HCT116 (cell line): ENCODE data around the gene SLC13A3. TPM values are rescaled to one million over a fixed set of nuclear protein-coding genes. Genes with fewer than 3 reads are reported as not detected.

Source experiments
- ATAC-seq: fragments of 200-7000 bp; cut with Tn5 transposase; 2 replicates; pipeline ENCODE4 v1.9.1; 2020; ENCODE audit warnings: mild to moderate bottlenecking, moderate library complexity
- BruUV-seq: library from RNA; stranded (reverse); fragments of 400-500 nt; replicated peaks from 2 replicates; lab custom pipeline; 2021; lab: Mats Ljungman, UMichigan
- CTCF ChIA-PET: fragments of 300-600 bp; sonication (Branson Sonifier 250); formaldehyde crosslinking; loops from one replicate; lab custom pipeline; 2021; ENCODE audit warnings: antibody characterized with exemption; lab: Charles Lee
- POLR2A ChIA-PET: fragments of 300-600, 350-600 bp; sonication (Branson Sonifier 250); formaldehyde crosslinking; loops from one replicate; lab custom pipeline; 2021; ENCODE audit warnings: antibody characterized with exemption; lab: Charles Lee
- RAD21 ChIA-PET, 2 experiments: fragments of 300-600 bp; sonication (Branson Sonifier 250); formaldehyde crosslinking; loops; one replicate each; lab custom pipeline; 2023; ENCODE audit warnings: low total read pairs in 2 of 2; ENCODE audit not compliant: uncharacterized antibody in 2 of 2, unreplicated experiment in 2 of 2, low non-redundant PET in 1 of 2; lab: Charles Lee
- DNase-seq: peaks from one replicate; pipeline ENCODE4 v3.0.0-alpha.2; 2010; ENCODE audit warnings: low read depth, low spot score
- H2AFZ ChIP-seq: fragments of 200-600 bp; shearing (Covaris generic), sonication (generic); 2 replicates; pipeline ENCODE4 v1.6.1; 2017; ENCODE audit warnings: low read depth, mixed run types, mixed read lengths, antibody characterized with exemption, low read length; ENCODE audit not compliant: poor library complexity, severe bottlenecking
- H3K27ac ChIP-seq: 2 replicates; pipeline ENCODE4 v1.5.1; 2012; ENCODE audit warnings: low read depth, low read length
- H3K27me3 ChIP-seq: fragments of 200-600 bp; sonication (generic); 2 replicates; pipeline ENCODE4 v1.6.1; 2016; ENCODE audit warnings: mixed run types, low read length, mixed read lengths; ENCODE audit not compliant: insufficient read depth
- H3K36me3 ChIP-seq, 2 experiments: fragments of 200-500 bp in 1 of 2; fragments of 200-600 bp in 1 of 2; sonication (Bioruptor generic) in 1 of 2; sonication (generic) in 1 of 2; 2 replicates each; pipeline versions ENCODE4 v1.5.1 to v1.6.1; 2014 to 2016; ENCODE audit warnings: low read length in 2 of 2, inconsistent platforms in 1 of 2, mixed read lengths in 1 of 2, mixed run types in 1 of 2; ENCODE audit not compliant: insufficient read depth in 2 of 2, control insufficient read depth in 1 of 2
- H3K4me1 ChIP-seq, 2 experiments: fragments of 200-600 bp in 1 of 2; sonication (generic) in 1 of 2; 2 replicates each; pipeline versions ENCODE4 v1.5.1 to v1.6.1; 2012 to 2017; ENCODE audit warnings: low read length in 2 of 2, inconsistent platforms in 1 of 2, mild to moderate bottlenecking in 1 of 2, mixed read lengths in 1 of 2, mixed run types in 1 of 2, moderate library complexity in 1 of 2; ENCODE audit not compliant: insufficient read depth in 2 of 2, control insufficient read depth in 1 of 2
- H3K4me2 ChIP-seq: fragments of 200-600 bp; sonication (generic); 2 replicates; pipeline ENCODE4 v1.6.1; 2017; ENCODE audit warnings: mixed run types, low read length, mixed read lengths
- H3K4me3 ChIP-seq, 2 experiments: fragments of 200-600 bp in 1 of 2; sonication (generic) in 1 of 2; replicated peaks in 1 of 2; 2 replicates each; pipeline ENCODE4 v1.5.1; 2011 to 2016; ENCODE audit warnings: low read length in 2 of 2, control low read depth in 1 of 2, low read depth in 1 of 2, mild to moderate bottlenecking in 1 of 2, mixed read lengths in 1 of 2, mixed run types in 1 of 2
- H3K79me2 ChIP-seq: fragments of 200-600 bp; sonication (generic); 2 replicates; pipeline ENCODE4 v1.6.1; 2017; ENCODE audit warnings: mild to moderate bottlenecking, mixed run types, low read length, moderate library complexity, mixed read lengths; ENCODE audit not compliant: insufficient read depth
- H3K9ac ChIP-seq: fragments of 200-600 bp; sonication (generic); 2 replicates; pipeline ENCODE4 v1.6.1; 2016; ENCODE audit warnings: low read length, mixed read lengths
- H3K9me2 ChIP-seq: fragments of 200-600 bp; sonication (generic), shearing (Covaris generic); 2 replicates; pipeline ENCODE4 v1.6.1; 2017; ENCODE audit warnings: mixed run types, mild to moderate bottlenecking, moderate library complexity; ENCODE audit not compliant: insufficient read depth
- H3K9me3 ChIP-seq, 2 experiments: fragments of 200-500 bp in 1 of 2; fragments of 200-600 bp in 1 of 2; sonication (Bioruptor generic) in 1 of 2; sonication (generic) in 1 of 2; 2 replicates each; pipeline ENCODE4 v1.6.1; 2014 to 2017; ENCODE audit warnings: low read length in 2 of 2, mixed read lengths in 2 of 2, inconsistent platforms in 1 of 2, low read depth in 1 of 2, mild to moderate bottlenecking in 1 of 2, mixed run types in 1 of 2, moderate library complexity in 1 of 2; ENCODE audit not compliant: control insufficient read depth in 1 of 2, insufficient read depth in 1 of 2
- H4K20me1 ChIP-seq: fragments of 200-600 bp; sonication (generic), shearing (Covaris generic); 2 replicates; pipeline ENCODE4 v1.6.1; 2017; ENCODE audit warnings: mixed run types, mild to moderate bottlenecking, moderate library complexity; ENCODE audit not compliant: insufficient read depth
- CBX3 ChIP-seq: IDR thresholded peaks from 2 replicates; pipeline ENCODE4 v1.6.1; 2012; ENCODE audit warnings: low read depth
- EGR1 ChIP-seq: IDR thresholded peaks from 2 replicates; pipeline ENCODE4 v1.6.1; 2012; ENCODE audit warnings: low read depth
- ELF1 ChIP-seq: IDR thresholded peaks from 2 replicates; pipeline ENCODE4 v1.6.1; 2012; ENCODE audit warnings: low read depth, borderline replicate concordance
- EZH2 ChIP-seq: fragments of 200-600 bp; sonication (generic); IDR thresholded peaks from 2 replicates; pipeline ENCODE4 v1.6.1; 2017; ENCODE audit warnings: antibody characterized with exemption, mixed run types
- JUND ChIP-seq: IDR thresholded peaks from 2 replicates; pipeline ENCODE4 v1.6.1; 2012
- POLR2AphosphoS5 ChIP-seq: IDR thresholded peaks from 2 replicates; pipeline ENCODE4 v1.6.1; 2011; ENCODE audit warnings: mild to moderate bottlenecking, low read depth, low read length, moderate library complexity
- RAD21 ChIP-seq: IDR thresholded peaks from 2 replicates; pipeline ENCODE4 v1.6.1; 2012; ENCODE audit warnings: low read depth, mild to moderate bottlenecking
- SIN3A ChIP-seq: IDR thresholded peaks from 2 replicates; pipeline ENCODE4 v1.6.1; 2012; ENCODE audit warnings: low read depth
- SP1 ChIP-seq: IDR thresholded peaks from 2 replicates; pipeline ENCODE4 v1.6.1; 2012; ENCODE audit warnings: low read depth
- SRF ChIP-seq: IDR thresholded peaks from 2 replicates; pipeline ENCODE4 v1.6.1; 2012; ENCODE audit warnings: low read depth
- TCF7L2 ChIP-seq: IDR thresholded peaks from 2 replicates; pipeline ENCODE4 v1.7.0; 2011; ENCODE audit warnings: borderline replicate concordance, inconsistent platforms; ENCODE audit not compliant: insufficient read depth, insufficient read length; ENCODE audit errors: extremely low read depth
- YY1 ChIP-seq: IDR thresholded peaks from 2 replicates; pipeline ENCODE4 v1.6.1; 2011; ENCODE audit warnings: low read length, low read depth, moderate library complexity, mild to moderate bottlenecking; ENCODE audit not compliant: insufficient replicate concordance; ENCODE audit errors: extremely low read depth
- ZFX ChIP-seq: fragments of 450-650 bp; IDR thresholded peaks from 2 replicates; pipeline ENCODE4 v1.6.1; 2017
- ZNF274 ChIP-seq: fragments of 200-500 bp; sonication (Bioruptor generic); IDR thresholded peaks from 2 replicates; pipeline ENCODE4 v1.6.1; 2014; ENCODE audit warnings: mild to moderate bottlenecking, low read depth, low read length, inconsistent platforms
- intact Hi-C: fragments of 100-400 bp; cut with micrococcal nuclease; formaldehyde crosslinking; loops from 2 replicates; pipeline ENCODE4 v1.10.0; 2022
- total RNA-seq: library from RNA; stranded (reverse); gene quantifications from one replicate; pipeline ENCODE4 v1.2.1, GENCODE V29; 2021; ENCODE audit not compliant: unreplicated experiment
- TF ChIP-seq, protein P1 (sequence below), 3 experiments: fragments of 200-600 bp in 1 of 3; sonication (generic) in 1 of 3; IDR thresholded peaks in 2 of 3; conservative IDR thresholded peaks in 1 of 3; 2 replicates each; pipeline ENCODE4 v1.5.1; 2012 to 2017; ENCODE audit warnings: low read depth in 2 of 3, low read length in 2 of 3, antibody characterized with exemption in 1 of 3, borderline replicate concordance in 1 of 3, control low read depth in 1 of 3, mild to moderate bottlenecking in 1 of 3, mixed read lengths in 1 of 3, mixed run types in 1 of 3, moderate library complexity in 1 of 3; ENCODE audit not compliant: insufficient read depth in 1 of 3
- TF ChIP-seq, protein P2 (sequence below): IDR thresholded peaks from 2 replicates; pipeline ENCODE4 v1.6.1; 2012
- TF ChIP-seq, protein P3 (sequence below): IDR thresholded peaks from 2 replicates; pipeline ENCODE4 v1.6.1; 2012

The SLC13A3 gene
- total RNA-seq, 1 experiment from 2014 or later = not detected

DNA sequence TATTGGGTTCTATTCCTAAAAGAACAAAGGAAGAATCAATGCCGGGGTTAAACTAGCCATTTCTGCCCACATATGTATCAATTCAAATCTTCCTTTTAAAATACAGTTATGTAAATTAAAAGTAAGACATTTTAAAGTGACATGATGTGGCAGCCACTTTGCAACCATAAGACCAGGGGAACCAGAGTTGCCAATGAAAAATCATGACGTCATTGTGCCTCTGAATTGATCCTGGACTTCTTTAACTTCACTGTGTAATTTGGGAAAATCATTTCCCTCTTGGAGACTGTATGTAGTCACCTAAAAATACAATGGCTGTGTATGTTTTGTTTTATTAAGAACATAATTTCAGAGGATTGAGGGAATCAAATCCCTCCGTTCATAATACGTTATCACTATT, 42.2 kb downstream of the SLC13A3 start:
- RAD21 ChIA-PET = no interaction called here
- POLR2A ChIA-PET = no interaction called here
- Histone ChIP-seq H3K79me2 (no peaks in the 10 kb centered on the region), H3K9ac (no peak overlapping the region), H3K9me3 (no peaks in the 10 kb centered on the region), H3K4me2 (no peak overlapping the region), H3K4me3 (no peak overlapping the region), H3K4me1 (no peaks in the 10 kb centered on the region), H3K27ac (no peak overlapping the region), H3K36me3 (no peaks in the 10 kb centered on the region), H4K20me1 (no peaks in the 10 kb centered on the region), H2AFZ (no peak overlapping the region), H3K9me2 (no peaks in the 10 kb centered on the region), H3K27me3 (no peaks in the 10 kb centered on the region; the same call in 1 of the 2 replicates)
- intact Hi-C loops = no loop called here
- no TSS peak for BruUV-seq
- no peak for DNase-seq
- ATAC-seq = no peak
- CTCF ChIA-PET = no interaction called here
- TF ChIP-seq, protein P1, sequence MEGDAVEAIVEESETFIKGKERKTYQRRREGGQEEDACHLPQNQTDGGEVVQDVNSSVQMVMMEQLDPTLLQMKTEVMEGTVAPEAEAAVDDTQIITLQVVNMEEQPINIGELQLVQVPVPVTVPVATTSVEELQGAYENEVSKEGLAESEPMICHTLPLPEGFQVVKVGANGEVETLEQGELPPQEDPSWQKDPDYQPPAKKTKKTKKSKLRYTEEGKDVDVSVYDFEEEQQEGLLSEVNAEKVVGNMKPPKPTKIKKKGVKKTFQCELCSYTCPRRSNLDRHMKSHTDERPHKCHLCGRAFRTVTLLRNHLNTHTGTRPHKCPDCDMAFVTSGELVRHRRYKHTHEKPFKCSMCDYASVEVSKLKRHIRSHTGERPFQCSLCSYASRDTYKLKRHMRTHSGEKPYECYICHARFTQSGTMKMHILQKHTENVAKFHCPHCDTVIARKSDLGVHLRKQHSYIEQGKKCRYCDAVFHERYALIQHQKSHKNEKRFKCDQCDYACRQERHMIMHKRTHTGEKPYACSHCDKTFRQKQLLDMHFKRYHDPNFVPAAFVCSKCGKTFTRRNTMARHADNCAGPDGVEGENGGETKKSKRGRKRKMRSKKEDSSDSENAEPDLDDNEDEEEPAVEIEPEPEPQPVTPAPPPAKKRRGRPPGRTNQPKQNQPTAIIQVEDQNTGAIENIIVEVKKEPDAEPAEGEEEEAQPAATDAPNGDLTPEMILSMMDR (IDR thresholded peaks at IDR 0.05 in 2 of 3, conservative IDR thresholded peaks at IDR 0.05 in 1 of 3; ENCODE audit: borderline replicate concordance in 1 of 3, insufficient read depth in 1 of 3, low read depth in 2 of 3, low read length in 2 of 3) = no peak
- TF ChIP-seq TCF7L2 (no peak), YY1 (no peak), ZNF274 (no peak), RAD21 (no peak), SP1 (no peak), ELF1 (no peak), SRF (no peak), JUND (no peak), EGR1 (no peak), ZFX (no peak), POLR2AphosphoS5 (no peak), SIN3A (no peak), CBX3 (no peak), EZH2 (no peak)
- TF ChIP-seq, protein P2, sequence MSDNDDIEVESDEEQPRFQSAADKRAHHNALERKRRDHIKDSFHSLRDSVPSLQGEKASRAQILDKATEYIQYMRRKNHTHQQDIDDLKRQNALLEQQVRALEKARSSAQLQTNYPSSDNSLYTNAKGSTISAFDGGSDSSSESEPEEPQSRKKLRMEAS = no peak
- TF ChIP-seq, protein P3, sequence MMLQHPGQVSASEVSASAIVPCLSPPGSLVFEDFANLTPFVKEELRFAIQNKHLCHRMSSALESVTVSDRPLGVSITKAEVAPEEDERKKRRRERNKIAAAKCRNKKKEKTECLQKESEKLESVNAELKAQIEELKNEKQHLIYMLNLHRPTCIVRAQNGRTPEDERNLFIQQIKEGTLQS = no peak
